ENCODE results near the gene UTP25. TPM values are rescaled to one million over a fixed set of nuclear protein-coding genes. Genes with fewer than 3 reads are reported as not detected.

The UTP25 gene
- total and polyA plus RNA-seq, 2 of the 4 experiments (the other 2 are of a cell fraction): 7.1 to 17.4 TPM

DNA sequence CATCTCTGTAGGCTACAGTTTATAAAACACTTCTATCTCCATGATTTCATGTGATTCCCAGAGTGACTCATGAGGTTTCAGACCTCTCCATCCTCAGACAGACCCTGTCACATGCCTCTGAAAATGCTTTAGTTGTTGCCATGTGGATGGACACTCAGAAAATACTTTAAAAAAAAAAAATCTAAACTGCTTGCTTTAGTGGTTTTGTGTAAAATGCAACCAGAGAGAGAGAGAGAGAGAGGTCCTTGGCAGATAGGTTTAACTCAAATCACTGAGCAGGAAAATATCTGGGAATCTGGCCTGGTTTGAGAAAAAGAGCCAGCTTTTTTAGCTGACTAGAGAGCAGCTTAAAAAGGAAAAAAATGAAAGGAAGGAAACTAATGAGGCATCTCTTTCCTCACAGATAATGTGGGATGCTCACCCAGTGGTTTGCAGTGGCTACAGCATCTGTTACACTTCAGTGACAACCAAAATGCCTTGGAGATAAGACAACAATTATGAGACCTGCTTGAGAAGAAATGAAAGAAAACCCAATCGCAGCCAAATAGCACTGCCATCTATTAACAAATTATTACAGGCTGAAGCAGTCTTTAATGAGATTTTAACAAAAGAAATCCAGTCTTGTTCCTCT, 55.7 kb downstream of the UTP25 start (continued):
- no peak for TF ChIP-seq NFE2L2 (IDR thresholded peaks at IDR 0.05; ENCODE audit: low read depth, low read length)

DNA sequence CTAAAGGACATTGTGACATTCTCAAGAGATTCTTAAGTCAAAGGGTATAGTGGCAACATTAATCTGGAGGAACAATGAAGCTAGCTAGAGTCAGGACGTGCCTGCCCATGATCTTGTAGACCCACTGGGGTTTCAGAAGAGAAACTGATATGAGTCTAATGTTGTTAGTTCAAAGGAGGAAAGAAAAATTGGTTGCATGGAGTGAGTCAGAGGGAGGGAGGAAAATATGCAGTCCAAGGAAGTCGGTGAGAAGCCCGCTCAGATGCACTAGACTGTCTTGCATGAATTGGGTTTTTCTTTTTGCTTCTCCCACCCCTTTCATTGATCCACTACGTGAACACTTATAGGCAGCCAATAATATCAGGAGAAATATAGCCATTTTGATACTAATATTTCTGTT, 56.5 kb downstream of the UTP25 start:
- H3K9me1 ChIP-seq (ENCODE audit: insufficient read depth, low read length): peaks cover 8% of the 10 kb centered on the region
- no peak overlapping the region for H3K9ac ChIP-seq (ENCODE audit: low read depth, low read length)
- peak overlapping the region; percentile 11 for H2AK9ac ChIP-seq (replicated peaks; ENCODE audit: low read depth, low read length, poor library complexity)
- H2AK5ac ChIP-seq (ENCODE audit: low read depth, low read length): peak overlapping the region; percentile 89; the same call in 1 of the 2 replicates
- peak overlapping the region; percentile 98 for H2BK20ac ChIP-seq (ENCODE audit: low read depth, low read length)
- no peak overlapping the region for H3K4me3 ChIP-seq (ENCODE audit: insufficient read depth, low read depth, low read length)
- peak; percentile 27 for ATAC-seq (ENCODE audit: low read depth)
- H4K91ac ChIP-seq (ENCODE audit: insufficient read depth, low read depth, low read length): peak overlapping the region; percentile 79
- peak overlapping the region; percentile 94 for H2BK120ac ChIP-seq (ENCODE audit: low read depth, low read length)
- no peak overlapping the region for H2AFZ ChIP-seq (replicated peaks; ENCODE audit: low read length, poor library complexity)
- H3K27me3 ChIP-seq (ENCODE audit: control insufficient read depth, insufficient read depth, low read length): no peaks in the 10 kb centered on the region
- peaks cover 7% of the 10 kb centered on the region for H3K4me1 ChIP-seq (ENCODE audit: control insufficient read depth, insufficient read depth, low read length)
- peak; percentile 66 for DNase-seq
- peak overlapping the region; percentile 18 to 85; a peak in 3 of 4 replicates for H4K8ac ChIP-seq (ENCODE audit: low read depth in 2 of 2, low read length in 2 of 2)
- dilution Hi-C loops (cut with HindIII; ENCODE audit: low sequenced_read_pairs, unreplicated experiment) (no loop called here), in situ Hi-C loops (cut with MboI; ENCODE audit: low sequenced_read_pairs) (no loop called here), intact Hi-C loops (cut with micrococcal nuclease) (no loop called here)
- BruUV-seq (replicated peaks): no TSS peak
- H2BK15ac ChIP-seq (ENCODE audit: low read depth, low read length): peak overlapping the region; percentile 87; the same call in 1 of the 3 replicates
- H3K14ac ChIP-seq (replicated peaks; ENCODE audit: low read depth, low read length): peak overlapping the region; percentile 49
- peak overlapping the region; percentile 95 for H2BK5ac ChIP-seq (ENCODE audit: low read depth, low read length, poor library complexity, severe bottlenecking)
- H3K9me3 ChIP-seq (ENCODE audit: control insufficient read depth, insufficient read depth, low read length): no peaks in the 10 kb centered on the region
- H3K79me1 ChIP-seq (ENCODE audit: low read depth in 1 of 2, low read length in 2 of 2): no peaks in the 10 kb centered on the region
- H4K20me1 ChIP-seq (ENCODE audit: insufficient read depth, low read length): no peaks in the 10 kb centered on the region
- H3K23ac ChIP-seq (ENCODE audit: low read depth, low read length): peak overlapping the region; percentile 91
- H3K18ac ChIP-seq (ENCODE audit: low read depth, low read length): peak overlapping the region; percentile 97
- H3K36me3 ChIP-seq (ENCODE audit: control insufficient read depth, insufficient read depth, low read length): no peaks in the 10 kb centered on the region
- H3K4ac ChIP-seq (ENCODE audit: low read depth, low read length): peak overlapping the region; percentile 90; the same call in 1 of the 2 replicates
- H3K4me2 ChIP-seq (ENCODE audit: low read depth, low read length): peak overlapping the region; percentile 80
- peak overlapping the region; percentile 75; the same call in 1 of the 2 replicates for H3K27ac ChIP-seq (ENCODE audit: insufficient read depth, low read length)
- CTCF ChIA-PET: interaction anchor here (1.1 to 1.3 kb wide), 2 partner anchors 9 to 61 kb away, joined by 5 read pairs; no protein-coding TSS in a partner anchor
- POLR2A ChIA-PET (ENCODE audit: unreplicated experiment): no interaction called here
- H4K5ac ChIP-seq (ENCODE audit: low read depth, low read length): peak overlapping the region; percentile 95
- no CpG with 5 or more reads among the region's 4 CpGs for WGBS, 2 experiments (ENCODE audit: extremely low coverage in 2 of 2, insufficient read length in 1 of 2)
- H3K56ac ChIP-seq (ENCODE audit: extremely low read depth, insufficient read depth, low read length): peak overlapping the region; percentile 65; the same call in 1 of the 2 replicates
- TF ChIP-seq SMC3 (IDR thresholded peaks at IDR 0.05; ENCODE audit: low read depth, low read length): no peak
- TF ChIP-seq, protein P1, sequence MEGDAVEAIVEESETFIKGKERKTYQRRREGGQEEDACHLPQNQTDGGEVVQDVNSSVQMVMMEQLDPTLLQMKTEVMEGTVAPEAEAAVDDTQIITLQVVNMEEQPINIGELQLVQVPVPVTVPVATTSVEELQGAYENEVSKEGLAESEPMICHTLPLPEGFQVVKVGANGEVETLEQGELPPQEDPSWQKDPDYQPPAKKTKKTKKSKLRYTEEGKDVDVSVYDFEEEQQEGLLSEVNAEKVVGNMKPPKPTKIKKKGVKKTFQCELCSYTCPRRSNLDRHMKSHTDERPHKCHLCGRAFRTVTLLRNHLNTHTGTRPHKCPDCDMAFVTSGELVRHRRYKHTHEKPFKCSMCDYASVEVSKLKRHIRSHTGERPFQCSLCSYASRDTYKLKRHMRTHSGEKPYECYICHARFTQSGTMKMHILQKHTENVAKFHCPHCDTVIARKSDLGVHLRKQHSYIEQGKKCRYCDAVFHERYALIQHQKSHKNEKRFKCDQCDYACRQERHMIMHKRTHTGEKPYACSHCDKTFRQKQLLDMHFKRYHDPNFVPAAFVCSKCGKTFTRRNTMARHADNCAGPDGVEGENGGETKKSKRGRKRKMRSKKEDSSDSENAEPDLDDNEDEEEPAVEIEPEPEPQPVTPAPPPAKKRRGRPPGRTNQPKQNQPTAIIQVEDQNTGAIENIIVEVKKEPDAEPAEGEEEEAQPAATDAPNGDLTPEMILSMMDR (conservative IDR thresholded peaks at IDR 0.05; ENCODE audit: low read depth, low read length): no peak
- TF ChIP-seq MXI1 (IDR thresholded peaks at IDR 0.05; ENCODE audit: borderline replicate concordance, low read depth, low read length): no peak
- TF ChIP-seq CHD1 (IDR thresholded peaks at IDR 0.05; ENCODE audit: low read depth, low read length): no peak
- TF ChIP-seq MAFK (IDR thresholded peaks at IDR 0.05; ENCODE audit: low read depth, low read length): no peak
- TF ChIP-seq RCOR1 (IDR thresholded peaks at IDR 0.05; ENCODE audit: insufficient replicate concordance, low read length): no peak
- TF ChIP-seq MAZ (IDR thresholded peaks at IDR 0.05; ENCODE audit: borderline replicate concordance, low read depth, low read length): no peak
- TF ChIP-seq, protein P2, sequence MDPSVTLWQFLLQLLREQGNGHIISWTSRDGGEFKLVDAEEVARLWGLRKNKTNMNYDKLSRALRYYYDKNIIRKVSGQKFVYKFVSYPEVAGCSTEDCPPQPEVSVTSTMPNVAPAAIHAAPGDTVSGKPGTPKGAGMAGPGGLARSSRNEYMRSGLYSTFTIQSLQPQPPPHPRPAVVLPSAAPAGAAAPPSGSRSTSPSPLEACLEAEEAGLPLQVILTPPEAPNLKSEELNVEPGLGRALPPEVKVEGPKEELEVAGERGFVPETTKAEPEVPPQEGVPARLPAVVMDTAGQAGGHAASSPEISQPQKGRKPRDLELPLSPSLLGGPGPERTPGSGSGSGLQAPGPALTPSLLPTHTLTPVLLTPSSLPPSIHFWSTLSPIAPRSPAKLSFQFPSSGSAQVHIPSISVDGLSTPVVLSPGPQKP (IDR thresholded peaks at IDR 0.05; ENCODE audit: borderline replicate concordance, low read depth, low read length): no peak
- TF ChIP-seq, protein P3, sequence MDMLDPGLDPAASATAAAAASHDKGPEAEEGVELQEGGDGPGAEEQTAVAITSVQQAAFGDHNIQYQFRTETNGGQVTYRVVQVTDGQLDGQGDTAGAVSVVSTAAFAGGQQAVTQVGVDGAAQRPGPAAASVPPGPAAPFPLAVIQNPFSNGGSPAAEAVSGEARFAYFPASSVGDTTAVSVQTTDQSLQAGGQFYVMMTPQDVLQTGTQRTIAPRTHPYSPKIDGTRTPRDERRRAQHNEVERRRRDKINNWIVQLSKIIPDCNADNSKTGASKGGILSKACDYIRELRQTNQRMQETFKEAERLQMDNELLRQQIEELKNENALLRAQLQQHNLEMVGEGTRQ (IDR thresholded peaks at IDR 0.05; ENCODE audit: low read depth, low read length): no peak
- TF ChIP-seq POLR2A (IDR thresholded peaks at IDR 0.05; ENCODE audit: low read depth, low read length): no peak
- TF ChIP-seq BHLHE40 (IDR thresholded peaks at IDR 0.05; ENCODE audit: low read depth, low read length): no peak
- TF ChIP-seq RFX5 (IDR thresholded peaks at IDR 0.05; ENCODE audit: low read depth, low read length): no peak
